GM18909 (cell line): ENCODE measurements around the gene NELFB.

Experiments
- ATAC-seq: cut with Tn5 transposase; IDR thresholded peaks from one replicate; pipeline ENCODE4 v1.9.1; 2021; ENCODE audit warnings: mild to moderate bottlenecking; ENCODE audit not compliant: unreplicated experiment, poor library complexity

NELFB gene

GRCh38 chr9:137311171-137311985 is 56.3 kb downstream of the NELFB start:
- ATAC-seq: no peak

- ATAC-seq: no peak
These were observed 57.1 kb downstream of the NELFB start for GRCh38 chr9:137311986-137312851.

GRCh38 chr9:137312852-137313325 is 57.8 kb downstream of the NELFB start:
- ATAC-seq: no peak

GRCh38 chr9:137313326-137313936 is 58.3 kb downstream of the NELFB start:
- no peak for ATAC-seq

GRCh38 chr9:137313956-137314560 is 58.9 kb downstream of the NELFB start:
- ATAC-seq: no peak

- ATAC-seq: no peak
These were observed 59.7 kb downstream of the NELFB start for GRCh38 chr9:137314561-137315560.

GRCh38 chr9:137315581-137316011 is 60.5 kb downstream of the NELFB start:
- no peak for ATAC-seq

- no peak for ATAC-seq
These were observed 61.2 kb downstream of the NELFB start for GRCh38 chr9:137316012-137316981.

- ATAC-seq: no peak
These were observed 62.0 kb downstream of the NELFB start for GRCh38 chr9:137317021-137317717.

- no peak for ATAC-seq
These were observed 62.8 kb downstream of the NELFB start for GRCh38 chr9:137317718-137318511.

- ATAC-seq: no peak
These were observed 63.5 kb downstream of the NELFB start for GRCh38 chr9:137318602-137319001.

GRCh38 chr9:137319011-137319738 is 64.0 kb downstream of the NELFB start:
- no peak for ATAC-seq

- no peak for ATAC-seq
These were observed 64.8 kb downstream of the NELFB start for GRCh38 chr9:137319739-137320551.

- no peak for ATAC-seq
These were observed 65.6 kb downstream of the NELFB start for GRCh38 chr9:137320555-137321384.
